GM18909 (cell line): Measurements from ENCODE around the gene DGKD.
"Not testable (repeated sequence)": the region's sequence is repeated elsewhere in the genome, so short reads cannot be mapped to it uniquely, and the experiment has no call there.

Experiments
- ATAC-seq: cut with Tn5 transposase; IDR thresholded peaks from one replicate; pipeline ENCODE4 v1.9.1; 2021; ENCODE audit warnings: mild to moderate bottlenecking; ENCODE audit not compliant: unreplicated experiment, poor library complexity

Gene DGKD

GRCh38 chr2:233359823-233360222 lies 5.5 kb downstream of the DGKD start:
- no peak for ATAC-seq

- ATAC-seq: no peak
Measured at GRCh38 chr2:233360771-233361176, 6.5 kb downstream of the DGKD start.

- ATAC-seq: no peak
Measured at GRCh38 chr2:233361297-233361696, 7.0 kb downstream of the DGKD start.

DNA sequence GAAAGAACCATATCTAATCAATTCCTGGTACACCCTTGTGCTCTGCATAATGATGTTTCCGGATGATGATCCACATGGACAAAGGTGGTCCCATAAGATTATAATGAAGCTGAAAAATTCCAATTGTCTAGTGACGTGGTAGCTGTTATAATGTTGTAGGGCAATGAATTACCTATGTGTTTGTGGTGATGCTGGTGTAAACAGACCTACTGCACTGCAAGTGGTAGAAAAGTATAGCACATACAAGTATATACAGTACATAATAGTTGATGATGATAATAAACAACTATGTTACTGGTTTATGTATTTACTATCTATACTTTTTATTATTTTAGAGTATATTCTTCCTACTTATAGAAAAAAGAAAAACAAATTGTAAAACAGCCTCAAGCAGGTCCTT lies 8.4 kb downstream of the DGKD start:
- ATAC-seq: no peak

GRCh38 chr2:233363744-233364235 lies 9.5 kb downstream of the DGKD start:
- ATAC-seq: peak; percentile 46

GRCh38 chr2:233365861-233366520 lies 11.7 kb downstream of the DGKD start:
- ATAC-seq: no peak

DNA sequence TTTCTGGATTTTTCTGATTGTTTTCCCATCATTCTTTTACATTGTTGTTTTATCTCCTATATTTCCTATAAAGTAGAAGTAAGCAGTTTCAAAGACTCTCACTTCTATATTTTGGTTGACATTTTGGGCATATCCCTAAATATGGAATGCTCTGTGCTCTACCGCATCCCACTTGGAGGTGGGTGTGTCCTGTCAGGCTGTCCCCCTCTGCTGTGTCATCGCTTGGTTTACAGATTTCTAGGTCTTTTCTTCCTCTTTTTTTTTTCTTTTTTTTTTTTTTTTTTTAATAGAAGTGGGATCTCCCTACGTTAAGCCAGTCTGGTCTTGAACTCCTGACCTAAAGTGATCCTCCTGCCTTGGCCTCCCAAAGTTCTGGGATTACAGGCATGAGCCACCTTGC lies 13.3 kb downstream of the DGKD start:
- no peak for ATAC-seq

- no peak for ATAC-seq
Measured at GRCh38 chr2:233368756-233369155, 14.5 kb downstream of the DGKD start.

DNA sequence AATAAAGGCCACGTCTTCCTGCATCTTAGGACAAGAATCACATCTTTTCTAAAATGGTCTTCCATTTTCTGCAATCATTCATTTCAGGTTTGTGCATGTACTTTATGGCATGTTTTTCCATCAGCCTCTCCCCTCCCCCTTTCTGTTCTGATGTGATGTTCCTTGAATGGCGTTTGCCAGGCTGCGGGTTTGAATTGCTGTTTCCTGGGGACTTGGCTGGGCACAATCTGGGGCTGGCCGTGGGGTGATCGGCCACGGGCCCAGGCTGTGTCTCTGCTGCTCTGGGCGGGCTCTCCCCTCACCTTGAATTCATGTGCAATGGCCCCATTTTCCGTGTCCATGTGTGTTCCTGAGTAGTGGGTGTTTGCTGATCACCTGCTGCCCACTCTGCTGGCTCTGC lies 15.2 kb downstream of the DGKD start:
- ATAC-seq: no peak

DNA sequence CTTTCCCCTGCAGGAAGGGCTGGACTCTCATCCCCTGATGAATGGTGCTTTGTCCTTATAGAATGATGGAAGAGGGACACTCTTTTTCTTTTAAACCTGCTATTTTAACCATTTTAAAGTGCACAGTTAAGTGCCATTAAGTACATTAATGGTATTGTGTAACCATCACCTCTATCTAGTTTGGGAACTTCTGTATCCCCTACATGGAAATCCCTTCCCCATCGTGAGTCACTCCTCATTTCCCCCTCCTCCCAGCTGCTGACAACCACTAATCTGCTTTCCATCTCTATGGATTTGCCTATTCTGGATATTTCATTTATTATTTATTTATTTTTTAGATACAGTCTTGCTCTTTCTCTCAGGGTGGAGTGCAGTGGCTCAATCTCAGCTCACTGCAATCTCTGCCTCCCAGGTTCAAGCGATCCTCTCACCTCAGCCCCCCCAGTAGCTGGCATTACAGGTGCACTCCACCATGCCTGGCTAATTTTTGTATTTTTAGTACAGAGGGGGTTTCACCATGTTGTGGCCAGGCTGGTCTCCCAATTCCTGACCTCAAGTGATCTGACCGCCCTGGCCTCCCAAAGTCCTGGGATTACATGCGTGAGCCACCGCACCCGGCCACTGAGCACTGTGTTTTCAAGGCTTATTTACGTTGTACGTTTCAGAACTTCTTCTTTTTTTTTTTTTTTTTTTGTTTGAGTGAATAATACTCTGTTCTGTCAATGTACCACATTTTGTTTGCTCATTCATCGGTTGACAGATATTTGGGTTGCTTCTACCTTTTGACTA lies 15.8 kb downstream of the DGKD start:
- no peak for ATAC-seq

- no peak for ATAC-seq
Measured at GRCh38 chr2:233371641-233372040, 17.3 kb downstream of the DGKD start.

- ATAC-seq: no peak
Measured at GRCh38 chr2:233372855-233373254, 18.6 kb downstream of the DGKD start.

- ATAC-seq: no peak
Measured at GRCh38 chr2:233373316-233373715, 19.0 kb downstream of the DGKD start.

GRCh38 chr2:233374776-233375175 lies 20.5 kb downstream of the DGKD start:
- ATAC-seq: not testable (repeated sequence)

- no peak for ATAC-seq
Measured at GRCh38 chr2:233375490-233376314, 21.4 kb downstream of the DGKD start.

DNA sequence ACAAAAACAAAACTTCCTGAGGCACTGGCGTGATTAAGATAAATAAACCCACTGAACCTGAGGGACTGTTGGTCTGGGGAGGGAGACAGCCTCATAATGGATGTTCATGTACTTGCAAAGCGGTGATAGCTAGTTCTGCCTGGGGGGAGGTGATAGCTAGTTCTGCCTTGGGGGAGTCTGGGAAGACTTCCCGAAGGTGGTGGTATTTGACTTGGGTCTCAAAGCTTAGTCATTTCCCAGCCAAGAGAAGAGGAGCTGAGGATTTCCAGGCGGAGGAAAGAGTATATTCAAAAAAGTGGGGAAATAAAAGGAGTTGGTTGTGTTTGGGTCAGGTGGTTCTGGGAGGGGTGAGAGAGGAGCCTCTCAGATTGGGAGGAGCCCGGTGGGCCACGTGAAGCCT lies 24.7 kb downstream of the DGKD start:
- no peak for ATAC-seq

- no peak for ATAC-seq
Measured at GRCh38 chr2:233379441-233379840, 25.1 kb downstream of the DGKD start.

GRCh38 chr2:233380132-233380895 lies 26.0 kb downstream of the DGKD start:
- peak; percentile 51 for ATAC-seq

DNA sequence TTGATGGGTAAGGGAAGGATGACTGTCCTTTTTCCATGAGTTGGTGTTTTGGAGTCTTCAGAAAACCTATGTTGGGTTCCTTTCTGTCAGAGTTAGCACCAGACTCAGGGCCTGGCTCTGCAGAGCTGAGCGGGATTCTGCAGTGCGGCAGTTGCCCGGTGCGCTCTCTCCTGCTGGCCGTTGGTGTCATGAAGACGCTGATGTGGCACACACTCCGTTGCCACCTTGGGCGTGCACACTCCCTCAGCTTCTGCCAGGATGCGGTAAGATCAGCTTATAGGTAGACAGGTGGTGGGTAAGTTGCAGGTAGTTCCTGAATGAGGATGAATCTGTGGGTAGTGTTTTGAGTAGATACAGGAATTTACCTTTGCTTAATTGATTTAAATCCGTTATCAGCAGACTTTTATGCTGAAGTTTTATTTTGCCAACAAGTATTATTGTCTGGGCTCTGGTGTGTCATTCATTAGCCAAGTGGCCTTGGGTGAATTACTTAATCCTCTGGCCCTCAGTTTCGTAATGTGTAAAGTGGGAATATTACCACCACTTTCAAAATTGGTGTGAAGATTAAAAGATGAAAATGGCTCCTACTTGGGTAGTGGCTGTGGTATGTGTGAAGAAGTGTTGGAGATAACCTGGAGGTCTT lies 26.8 kb downstream of the DGKD start:
- ATAC-seq: no peak

DNA sequence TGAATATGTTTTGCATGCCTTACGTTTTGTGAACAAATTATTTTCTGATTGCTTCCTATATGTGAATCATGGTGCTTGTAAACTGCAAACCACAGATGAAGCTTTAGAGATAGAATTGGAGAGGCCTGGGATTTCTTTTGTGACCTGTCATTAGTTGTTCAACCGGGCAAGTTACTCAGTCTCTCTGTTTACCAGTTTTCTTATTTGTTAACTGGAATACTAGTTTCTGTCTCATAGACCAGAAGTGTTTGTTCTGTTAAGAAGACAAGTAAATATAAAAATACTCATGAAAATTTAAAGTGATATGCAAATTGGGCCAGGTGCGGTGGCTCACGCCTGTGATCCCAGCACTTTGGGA lies 27.3 kb downstream of the DGKD start:
- no peak for ATAC-seq
